Measurements from ENCODE around the gene ZNF24. TPM values are rescaled to one million over a fixed set of nuclear protein-coding genes. Genes with fewer than 3 reads are reported as not detected.

Gene ZNF24
- total and polyA plus RNA-seq, 10 of the 15 experiments (the other 5 are each of a cell fraction or from before 2014, with no cell fraction given), result 13.6 to 41.7 (median 28.3) TPM

GRCh38 chr18:35283923-35284794 is 60.1 kb downstream of the ZNF24 start:
- Histone ChIP-seq H3K9me3 (replicated peaks; ENCODE audit: control insufficient read depth, insufficient read depth, low read length) (peaks cover 29% of the 10 kb centered on the region), H3K27me3 (replicated peaks in 1 of 2; ENCODE audit: control insufficient read depth in 2 of 2, insufficient read depth in 2 of 2, low read length in 1 of 2) (no peaks in the 10 kb centered on the region), H2AFZ (ENCODE audit: control insufficient read depth, low read depth, low read length) (no peak overlapping the region), H3K27ac (ENCODE audit: control insufficient read depth, insufficient read depth) (no peak overlapping the region), H3K4me1 (ENCODE audit: control insufficient read depth, insufficient read depth, low read length) (no peaks in the 10 kb centered on the region; the same call in 1 of the 2 replicates), H3K4me2 (ENCODE audit: control insufficient read depth, insufficient read depth) (no peak overlapping the region), H3K9ac (ENCODE audit: control insufficient read depth, insufficient read depth, low read length) (no peak overlapping the region), H4K20me1 (ENCODE audit: control insufficient read depth, insufficient read depth) (no peaks in the 10 kb centered on the region), H3K4me3 (no peak overlapping the region), H3K79me2 (ENCODE audit: control insufficient read depth, insufficient read depth, low read length) (peaks cover 2% of the 10 kb centered on the region), H3K36me3 (ENCODE audit: control insufficient read depth in 2 of 2, insufficient read depth in 2 of 2, low read length in 1 of 2) (peaks cover 2 to 8% of the 10 kb centered on the region in 2 experiments; a peak in 2 of 4 replicates)
- BruUV-seq (replicated peaks), result no TSS peak
- RAD21 ChIA-PET (ENCODE audit: unreplicated experiment), result no interaction called here
- TF ChIP-seq FOXM1 (IDR thresholded peaks at IDR 0.05; ENCODE audit: low read depth, low read length), result no peak
- no peak for TF ChIP-seq RFX5 (IDR thresholded peaks at IDR 0.05; ENCODE audit: low read depth, low read length)
- no peak for TF ChIP-seq MEF2A (IDR thresholded peaks at IDR 0.05; ENCODE audit: insufficient read depth, low read depth, low read length)
- no peak for TF ChIP-seq CEBPB (IDR thresholded peaks at IDR 0.05; ENCODE audit: borderline replicate concordance in 1 of 2, low read depth in 2 of 2, low read length in 2 of 2)
- intact Hi-C loops (cut with micrococcal nuclease; ENCODE audit: unreplicated experiment) (no loop called here), in situ Hi-C loops (cut with MboI) (no loop called here)
- SMC1A ChIA-PET (ENCODE audit: uncharacterized antibody, unreplicated experiment), result interaction anchor here (0.7 kb wide), 1 partner anchor 17 kb away, joined by 3 read pairs; no protein-coding TSS in a partner anchor
- CTCF ChIA-PET, result no interaction called here
- no peak for ATAC-seq
- no peak for DNase-seq (ENCODE audit: low read depth, low spot score)
- WGBS (ENCODE audit: insufficient coverage, insufficient replicate concordance, low lambda C conversion rate, missing lambda C conversion rate), result 90% methylated on average over 7 of the region's 7 CpGs
- POLR2A ChIA-PET, result interaction anchor here (0.7 kb wide), 1 partner anchor 1471 kb away, joined by 5 read pairs; no protein-coding TSS in a partner anchor
- FAIRE-seq, result no peak

- 87% methylated on average over 1 of the region's 1 CpG for WGBS (ENCODE audit: insufficient coverage, insufficient replicate concordance, low lambda C conversion rate, missing lambda C conversion rate)
- peaks cover 26% of the 10 kb centered on the region for H3K9me3 ChIP-seq (replicated peaks; ENCODE audit: control insufficient read depth, insufficient read depth, low read length)
- SMC1A ChIA-PET (ENCODE audit: uncharacterized antibody, unreplicated experiment), result no interaction called here
- BruUV-seq (replicated peaks), result no TSS peak
- ATAC-seq (no peak), FAIRE-seq (no peak), DNase-seq (ENCODE audit: low read depth, low spot score) (no peak)
- POLR2A ChIA-PET, result no interaction called here
- intact Hi-C loops (cut with micrococcal nuclease; ENCODE audit: unreplicated experiment) (no loop called here), in situ Hi-C loops (cut with MboI) (no loop called here)
- H3K79me2 ChIP-seq (ENCODE audit: control insufficient read depth, insufficient read depth, low read length), result no peaks in the 10 kb centered on the region
- H3K4me1 ChIP-seq (ENCODE audit: control insufficient read depth, insufficient read depth, low read length), result no peaks in the 10 kb centered on the region
- no peak overlapping the region for H3K9ac ChIP-seq (ENCODE audit: control insufficient read depth, insufficient read depth, low read length)
- H4K20me1 ChIP-seq (ENCODE audit: control insufficient read depth, insufficient read depth), result no peaks in the 10 kb centered on the region
- H3K27me3 ChIP-seq (replicated peaks in 1 of 2; ENCODE audit: control insufficient read depth in 2 of 2, insufficient read depth in 2 of 2, low read length in 1 of 2), result no peaks in the 10 kb centered on the region
- H2AFZ ChIP-seq (ENCODE audit: control insufficient read depth, low read depth, low read length), result no peak overlapping the region
- RAD21 ChIA-PET (ENCODE audit: unreplicated experiment), result no interaction called here
- H3K4me2 ChIP-seq (ENCODE audit: control insufficient read depth, insufficient read depth), result no peak overlapping the region
- peaks cover 2 to 8% of the 10 kb centered on the region in 2 experiments; a peak in 2 of 4 replicates for H3K36me3 ChIP-seq (ENCODE audit: control insufficient read depth in 2 of 2, insufficient read depth in 2 of 2, low read length in 1 of 2)
- H3K27ac ChIP-seq (ENCODE audit: control insufficient read depth, insufficient read depth), result no peak overlapping the region
- CTCF ChIA-PET, result no interaction called here
- H3K4me3 ChIP-seq, result no peak overlapping the region
- TF ChIP-seq LARP7 (IDR thresholded peaks at IDR 0.05), result no peak
- no peak for TF ChIP-seq BCL3 (IDR thresholded peaks at IDR 0.05; ENCODE audit: borderline replicate concordance, insufficient read depth, low read depth, low read length, poor library complexity, severe bottlenecking)
- TF ChIP-seq SREBF1 (IDR thresholded peaks at IDR 0.05; ENCODE audit: low read length), result no peak
- no peak for TF ChIP-seq PAX8 (IDR thresholded peaks at IDR 0.05)
- no peak for TF ChIP-seq RBBP5 (conservative IDR thresholded peaks at IDR 0.05)
- TF ChIP-seq ATF3 (IDR thresholded peaks at IDR 0.05; ENCODE audit: borderline replicate concordance, extremely low read depth, low read depth, low read length), result no peak
- TF ChIP-seq KLF5 (IDR thresholded peaks at IDR 0.05; ENCODE audit: partially characterized antibody), result no peak
- no peak for TF ChIP-seq TARDBP (IDR thresholded peaks at IDR 0.05; ENCODE audit: borderline replicate concordance)
Measured at GRCh38 chr18:35282353-35282752, 61.9 kb downstream of the ZNF24 start.
